ENCODE data around the gene EPHB1.
"Not testable (repeated sequence)": the region's sequence is repeated elsewhere in the genome, so short reads cannot be mapped to it uniquely, and the experiment has no call there.

EPHB1 gene

DNA sequence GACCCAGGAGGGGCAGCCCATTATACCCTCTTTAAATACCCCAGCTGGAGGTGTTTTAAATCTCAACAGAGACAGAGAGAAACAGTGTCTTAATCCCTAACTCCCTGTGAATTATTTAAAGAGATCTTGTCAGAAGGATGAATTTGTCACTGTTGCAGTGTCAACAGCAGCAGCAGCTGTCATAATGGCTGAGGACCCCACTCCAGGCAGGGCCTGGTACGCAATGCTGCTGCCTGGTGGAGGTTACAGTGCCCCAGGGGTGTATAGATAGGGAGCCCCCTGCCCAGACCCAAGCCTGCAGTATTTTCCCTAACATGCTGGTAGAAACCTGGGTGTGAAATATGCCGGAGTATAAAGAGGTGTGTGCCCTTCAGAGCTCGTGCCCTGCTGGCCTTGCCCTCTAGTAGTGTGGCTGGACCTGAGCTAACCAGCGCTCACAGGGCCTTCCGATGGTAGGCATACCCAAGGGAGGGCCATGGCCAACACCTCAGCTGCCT is 143.0 kb downstream of the EPHB1 start:
- no peak overlapping the region for H3K4me3 ChIP-seq (ENCODE audit: low read depth, low read length)

DNA sequence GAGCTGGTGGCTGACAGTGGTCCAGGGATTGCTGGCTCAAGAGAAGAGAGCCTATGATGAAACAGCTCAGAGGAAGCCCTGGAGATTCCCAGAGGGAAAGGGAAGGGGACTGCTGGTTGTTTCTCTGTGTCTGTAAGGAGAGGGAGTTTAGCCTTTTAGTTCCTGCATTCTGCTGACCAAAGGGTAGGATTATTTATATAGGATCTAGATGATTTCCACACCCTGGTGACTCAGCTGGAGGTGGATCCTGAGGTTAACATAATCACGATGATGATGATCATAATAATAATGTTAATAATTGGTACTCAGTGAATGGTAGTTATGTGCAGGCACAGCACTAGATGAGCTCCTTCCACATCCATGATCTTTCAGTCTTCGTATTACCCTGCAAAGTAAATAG is 144.9 kb downstream of the EPHB1 start:
- H3K4me3 ChIP-seq (ENCODE audit: low read depth, low read length), result no peak overlapping the region

- H3K4me3 ChIP-seq (ENCODE audit: low read depth, low read length), result no peak overlapping the region
Measured at GRCh38 chr3:134941820-134942219, 146.8 kb downstream of the EPHB1 start.

- H3K4me3 ChIP-seq (ENCODE audit: low read depth, low read length), result no peak overlapping the region
Measured at GRCh38 chr3:134944429-134944828, 149.4 kb downstream of the EPHB1 start.

DNA sequence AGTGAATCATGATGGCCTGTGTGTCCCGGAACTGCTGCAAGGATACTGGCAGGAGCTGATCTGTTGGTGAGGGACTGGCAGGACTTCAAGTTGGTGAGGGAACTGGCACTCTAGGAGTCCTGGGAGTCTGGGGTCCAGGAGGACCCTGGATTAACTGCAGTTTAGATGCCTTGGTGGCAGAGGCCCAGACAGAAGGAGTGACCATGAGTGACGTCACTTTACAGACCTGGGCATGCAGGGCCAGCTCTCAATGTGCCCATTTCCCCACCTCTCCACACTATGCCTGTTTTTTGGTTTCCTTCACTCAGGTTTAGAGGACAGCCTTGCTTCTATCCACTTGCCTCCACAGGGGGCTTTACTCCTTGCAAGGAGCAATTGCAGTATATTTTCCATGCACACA is 154.1 kb downstream of the EPHB1 start:
- H3K4me3 ChIP-seq (ENCODE audit: low read depth, low read length), result no peak overlapping the region

DNA sequence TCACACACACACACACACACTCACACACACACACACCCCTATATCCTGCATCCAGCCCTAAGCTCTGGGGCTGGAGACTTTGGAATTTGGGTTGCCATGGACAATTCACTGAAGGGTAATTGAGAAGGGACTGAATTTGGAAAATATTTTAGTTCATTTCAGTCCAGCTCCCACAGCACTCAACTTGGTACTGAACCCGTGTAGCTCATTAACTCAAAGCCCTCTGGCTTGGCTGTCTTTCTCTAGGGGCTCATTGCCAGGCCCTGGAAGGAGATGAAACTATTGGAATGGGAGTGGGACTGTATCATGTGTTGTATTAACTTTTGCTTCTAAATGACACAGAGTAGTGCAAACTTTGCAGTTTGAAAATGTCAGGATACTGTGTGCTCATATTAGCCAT is 157.3 kb downstream of the EPHB1 start:
- H3K4me3 ChIP-seq (ENCODE audit: low read depth, low read length), result no peak overlapping the region

GRCh38 chr3:134955874-134956273 is 160.8 kb downstream of the EPHB1 start:
- no peak overlapping the region for H3K4me3 ChIP-seq (ENCODE audit: low read depth, low read length)

- H3K4me3 ChIP-seq (ENCODE audit: low read depth, low read length), result no peak overlapping the region
Measured at GRCh38 chr3:134956395-134956794, 161.3 kb downstream of the EPHB1 start.

GRCh38 chr3:134956844-134957243 is 161.8 kb downstream of the EPHB1 start:
- no peak overlapping the region for H3K4me3 ChIP-seq (ENCODE audit: low read depth, low read length)

- no peak overlapping the region for H3K4me3 ChIP-seq (ENCODE audit: low read depth, low read length)
Measured at GRCh38 chr3:134959516-134959915, 164.5 kb downstream of the EPHB1 start.

DNA sequence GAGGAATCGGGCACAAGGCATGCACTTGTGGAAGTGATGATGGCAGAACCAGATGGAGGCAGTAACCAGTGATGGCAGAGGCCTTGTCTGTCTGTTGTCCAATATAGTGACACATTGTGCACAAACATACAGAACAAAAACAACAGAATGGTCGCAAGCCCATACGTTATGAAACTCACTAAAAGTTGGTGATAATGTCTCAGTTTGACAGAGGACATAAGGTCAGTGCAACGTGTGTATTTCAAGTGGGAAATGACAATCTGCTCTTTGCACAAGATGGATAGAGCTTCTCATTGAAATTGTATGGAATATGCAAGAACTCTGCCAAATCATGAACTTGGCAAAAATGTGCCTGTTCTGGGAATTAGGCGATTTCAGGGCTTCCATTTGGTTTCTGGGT is 169.2 kb downstream of the EPHB1 start:
- H3K4me3 ChIP-seq (ENCODE audit: low read depth, low read length), result no peak overlapping the region

DNA sequence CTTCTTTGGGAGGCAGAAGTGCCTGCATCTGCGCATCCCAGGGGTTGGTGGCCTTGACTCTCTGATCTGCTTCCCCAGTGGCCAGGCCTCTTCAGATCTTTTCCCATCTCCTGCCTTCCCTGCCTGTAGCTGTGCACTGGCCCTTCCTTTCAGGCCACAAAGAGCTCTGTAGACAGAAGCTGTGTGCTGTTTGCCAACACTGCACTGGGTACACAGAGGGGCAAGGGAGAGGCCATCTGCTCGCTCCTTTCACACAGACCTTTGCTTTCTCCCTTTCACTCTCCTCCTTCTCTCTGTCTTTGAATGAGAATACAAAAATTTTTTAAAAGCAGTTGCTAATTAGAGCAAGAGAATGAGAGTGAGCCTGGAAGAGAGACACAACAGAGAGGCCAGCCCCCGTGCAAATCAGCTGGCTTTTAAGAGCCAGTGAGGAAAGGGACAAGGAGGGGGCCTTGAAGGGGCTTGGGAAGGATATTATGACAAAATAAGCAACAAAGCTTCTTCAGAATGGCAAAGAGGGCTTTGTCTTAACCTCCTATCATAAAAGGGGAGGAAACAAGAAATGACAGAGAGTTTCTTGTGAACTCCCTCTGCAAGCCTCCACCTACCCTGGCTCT is 170.9 kb downstream of the EPHB1 start:
- no peak overlapping the region for H3K4me3 ChIP-seq (ENCODE audit: low read depth, low read length)

DNA sequence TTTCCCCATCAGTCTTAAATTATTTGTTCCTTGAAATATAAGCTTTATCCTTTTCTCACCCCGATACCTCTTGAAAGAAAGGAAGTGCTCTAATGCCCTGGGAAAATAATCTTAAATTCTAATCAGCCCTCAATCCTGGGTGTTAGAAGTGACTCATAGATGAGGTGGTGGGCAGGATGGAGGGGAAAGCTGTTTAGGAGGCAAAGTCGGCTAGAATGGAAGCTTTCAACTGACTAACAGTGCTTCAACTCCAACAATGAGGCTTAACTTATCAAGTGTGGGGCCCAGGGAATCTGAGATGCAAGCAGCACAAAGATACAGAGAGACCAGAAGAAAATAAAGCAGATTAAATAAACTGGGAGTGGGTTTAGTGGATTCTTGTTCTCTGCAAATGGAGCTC is 175.8 kb downstream of the EPHB1 start:
- H3K4me3 ChIP-seq (ENCODE audit: low read depth, low read length), result no peak overlapping the region

GRCh38 chr3:134971306-134971705 is 176.2 kb downstream of the EPHB1 start:
- H3K4me3 ChIP-seq (ENCODE audit: low read depth, low read length), result no peak overlapping the region

GRCh38 chr3:134971907-134972306 is 176.8 kb downstream of the EPHB1 start:
- H3K4me3 ChIP-seq (ENCODE audit: low read depth, low read length), result not testable (repeated sequence)

- no peak overlapping the region for H3K4me3 ChIP-seq (ENCODE audit: low read depth, low read length)
Measured at GRCh38 chr3:134972836-134973455, 177.9 kb downstream of the EPHB1 start.

DNA sequence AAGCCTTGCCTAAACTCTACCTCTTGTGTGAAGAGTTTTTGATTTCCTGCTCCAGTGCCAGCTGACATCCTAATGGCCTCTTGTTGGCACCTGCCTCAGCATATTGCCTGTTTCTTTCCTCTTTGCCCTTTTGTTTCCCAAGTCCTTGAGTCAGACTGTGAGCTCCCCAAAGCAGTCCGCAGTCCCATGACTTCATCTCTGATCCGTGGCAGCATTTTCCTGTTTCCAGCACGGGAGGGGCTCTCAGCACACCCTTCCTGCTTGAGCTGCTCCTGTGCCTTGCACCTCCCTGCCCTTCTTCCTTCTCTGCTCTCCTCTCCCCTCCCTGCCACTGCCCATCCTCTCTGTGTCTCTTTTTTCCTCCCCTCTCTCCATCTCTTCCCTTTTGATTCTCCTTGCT is 179.6 kb downstream of the EPHB1 start:
- no peak overlapping the region for H3K4me3 ChIP-seq (ENCODE audit: low read depth, low read length)

DNA sequence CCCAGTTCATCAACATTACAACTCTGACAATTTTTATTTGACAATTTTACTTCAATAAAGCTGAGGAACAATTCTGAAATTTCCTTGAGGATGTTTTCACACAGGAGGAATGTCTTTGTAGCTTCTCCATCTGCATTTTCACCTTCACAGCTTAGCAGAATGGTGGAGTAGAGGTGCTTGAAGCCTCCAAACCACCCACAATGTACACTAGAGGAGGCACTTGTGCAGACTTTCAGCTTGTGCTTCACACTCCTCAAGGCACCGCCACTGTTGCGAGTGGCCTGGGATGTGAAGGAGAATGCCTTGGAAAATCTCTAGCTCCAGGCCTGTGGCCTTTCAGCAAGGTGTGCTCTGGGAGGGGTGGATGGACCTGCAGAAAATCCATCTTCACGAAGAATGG is 181.9 kb downstream of the EPHB1 start:
- H3K4me3 ChIP-seq (ENCODE audit: low read depth, low read length), result no peak overlapping the region

- no peak overlapping the region for H3K4me3 ChIP-seq (ENCODE audit: low read depth, low read length)
Measured at GRCh38 chr3:134978658-134979057, 183.6 kb downstream of the EPHB1 start.

DNA sequence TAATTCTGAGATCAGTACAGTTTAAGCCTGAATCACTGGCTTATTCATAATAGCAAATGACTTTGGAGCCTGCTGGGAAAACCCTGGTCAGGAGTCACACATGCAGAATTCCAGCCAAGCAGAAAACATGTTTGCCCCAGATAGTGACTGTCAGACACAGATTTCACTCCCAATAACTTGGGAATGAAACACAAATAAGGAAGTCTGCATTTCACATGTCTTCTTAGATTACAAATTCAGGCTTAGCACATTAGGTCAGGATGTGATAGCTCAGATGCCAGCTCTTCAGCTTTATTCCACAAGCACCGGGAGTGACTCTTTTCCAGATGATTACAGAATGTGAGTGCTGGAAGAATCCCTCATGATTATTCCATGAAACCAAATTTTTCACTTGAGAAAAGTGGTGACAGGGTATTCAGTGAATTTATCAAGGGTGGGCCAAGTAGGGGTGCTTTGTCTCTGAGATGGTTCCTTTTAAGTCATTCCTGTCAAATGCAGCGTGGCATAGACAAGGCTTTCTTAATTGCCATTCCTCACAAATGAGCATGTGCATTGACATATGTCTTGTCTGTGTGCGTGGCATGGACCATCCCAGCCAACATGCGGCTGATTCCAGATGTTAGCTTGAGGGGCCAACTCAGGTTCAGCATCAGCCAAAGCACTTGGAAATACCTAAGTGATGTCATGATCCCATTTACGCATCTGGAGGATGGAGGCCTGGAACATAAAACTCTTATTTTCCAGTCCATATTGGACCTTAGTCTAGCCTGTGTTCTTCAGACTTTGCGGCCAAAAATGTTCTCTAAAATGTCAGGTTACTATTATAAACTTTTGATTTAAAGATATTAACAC is 191.0 kb downstream of the EPHB1 start:
- no peak overlapping the region for H3K4me3 ChIP-seq (ENCODE audit: low read depth, low read length)

DNA sequence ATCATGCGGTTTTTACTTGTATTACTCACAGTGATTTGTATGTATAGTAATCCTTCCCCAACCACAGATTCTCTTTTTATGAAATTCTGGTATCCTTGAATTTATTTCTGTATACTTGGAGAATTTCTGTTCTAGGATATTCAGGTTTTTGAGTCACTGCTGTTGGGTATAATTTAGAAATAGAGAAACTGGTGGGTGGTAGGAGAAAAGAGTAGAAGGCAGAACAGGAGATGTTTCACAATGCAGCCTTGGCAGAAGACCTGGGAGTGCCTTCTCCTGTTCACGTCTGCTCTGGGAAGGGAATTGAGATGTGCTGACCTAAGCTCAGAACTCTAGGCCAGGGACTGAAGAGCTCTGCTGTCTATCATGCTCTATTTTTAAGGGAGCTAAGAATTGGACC is 193.6 kb downstream of the EPHB1 start:
- no peak overlapping the region for H3K4me3 ChIP-seq (ENCODE audit: low read depth, low read length)

DNA sequence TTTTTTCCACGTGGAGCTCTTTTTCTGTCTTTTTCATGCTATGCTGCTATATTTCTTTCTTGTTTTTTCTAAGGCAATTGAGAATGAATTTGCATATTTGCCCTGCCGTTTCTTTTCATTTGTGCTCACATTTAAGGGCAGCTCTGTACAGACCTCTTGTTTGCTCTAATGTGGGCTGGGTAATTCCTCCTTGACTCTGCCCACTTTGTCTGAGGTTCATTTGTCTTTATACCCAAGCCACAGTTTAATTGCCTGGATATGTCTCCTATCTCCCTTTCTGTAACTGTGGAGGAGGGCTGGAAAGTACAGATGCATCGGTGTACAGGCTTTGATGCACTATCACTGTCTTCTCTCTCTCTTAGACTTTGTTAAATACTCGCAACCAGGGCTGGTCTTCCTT is 195.9 kb downstream of the EPHB1 start:
- H3K4me3 ChIP-seq (ENCODE audit: low read depth, low read length), result no peak overlapping the region
